GM12891 (cell line): ENCODE data around the gene VMAC.

Source experiments
- DNase-seq: peaks from one replicate; pipeline ENCODE4 v3.0.0; 2011; ENCODE audit warnings: low spot score; ENCODE audit not compliant: insufficient read length
- FAIRE-seq: peaks from 2 replicates; lab custom pipeline; 2011; peaks lifted over from hg19 to GRCh38; lab: Jason Lieb, UNC
- PAX5 ChIP-seq: IDR thresholded peaks from 2 replicates; pipeline ENCODE4 v1.6.1; 2011; ENCODE audit warnings: low read length, moderate library complexity, mild to moderate bottlenecking; ENCODE audit not compliant: insufficient read depth, severe bottlenecking
- POLR2A ChIP-seq: IDR thresholded peaks from 2 replicates; pipeline ENCODE4 v1.6.1; 2011; ENCODE audit warnings: low read depth, low read length, control low read depth
- POLR2AphosphoS5 ChIP-seq: IDR thresholded peaks from 2 replicates; pipeline ENCODE4 v1.6.1; 2011; ENCODE audit warnings: low read depth, low read length, control low read depth
- POU2F2 ChIP-seq: IDR thresholded peaks from 2 replicates; pipeline ENCODE4 v1.6.1; 2011; ENCODE audit warnings: low read depth, mild to moderate bottlenecking, control low read depth, low read length, moderate library complexity
- SPI1 ChIP-seq: IDR thresholded peaks from 2 replicates; pipeline ENCODE4 v1.6.1; 2011; ENCODE audit warnings: low read depth, low read length, control low read depth
- TAF1 ChIP-seq: IDR thresholded peaks from 2 replicates; pipeline ENCODE4 v1.6.1; 2011; ENCODE audit warnings: low read depth, low read length, control low read depth

VMAC gene

GRCh38 chr19:5958074-5958850, 53.6 kb downstream of the VMAC start:
- FAIRE-seq (no peak), DNase-seq (no peak)
- TF ChIP-seq PAX5, result no peak
- TF ChIP-seq SPI1, result no peak
- TF ChIP-seq POLR2A, result no peak
- no peak for TF ChIP-seq POLR2AphosphoS5
- TF ChIP-seq TAF1, result no peak
- no peak for TF ChIP-seq POU2F2

GRCh38 chr19:5958851-5959122, 54.1 kb downstream of the VMAC start:
- no peak for FAIRE-seq
- TF ChIP-seq TAF1 (no peak), POLR2AphosphoS5 (no peak), POLR2A (no peak), PAX5 (no peak), POU2F2 (no peak), SPI1 (no peak)
- no peak for DNase-seq

- DNase-seq, result no peak
- FAIRE-seq, result no peak
- TF ChIP-seq POLR2A, result no peak
- no peak for TF ChIP-seq SPI1
Measured at GRCh38 chr19:5959260-5960004, 54.8 kb downstream of the VMAC start.
